ENCODE results near the gene INTS1.

INTS1 gene

GRCh38 chr7:1514995-1515401 is 10.8 kb upstream of the INTS1 start:
- no peak for DNase-seq (ENCODE audit: extremely low read depth, low read depth)
- TF ChIP-seq CTCF (IDR thresholded peaks at IDR 0.05; ENCODE audit: low read depth, low read length), result no peak

GRCh38 chr7:1514407-1514806 is 10.2 kb upstream of the INTS1 start:
- no peak for DNase-seq (ENCODE audit: extremely low read depth, low read depth)
- TF ChIP-seq CTCF (IDR thresholded peaks at IDR 0.05; ENCODE audit: low read depth, low read length), result no peak

- no peak for TF ChIP-seq CTCF (IDR thresholded peaks at IDR 0.05; ENCODE audit: low read depth, low read length)
- DNase-seq (ENCODE audit: extremely low read depth, low read depth), result no peak
Measured at GRCh38 chr7:1513657-1514095, 9.5 kb upstream of the INTS1 start.

GRCh38 chr7:1512781-1513656 is 8.8 kb upstream of the INTS1 start:
- TF ChIP-seq CTCF (IDR thresholded peaks at IDR 0.05; ENCODE audit: low read depth, low read length), result no peak
- DNase-seq (ENCODE audit: extremely low read depth, low read depth), result no peak

- DNase-seq (ENCODE audit: extremely low read depth, low read depth), result no peak
- no peak for TF ChIP-seq CTCF (IDR thresholded peaks at IDR 0.05; ENCODE audit: low read depth, low read length)
Measured at GRCh38 chr7:1511444-1512422, 7.5 kb upstream of the INTS1 start.

- TF ChIP-seq CTCF (IDR thresholded peaks at IDR 0.05; ENCODE audit: low read depth, low read length), result no peak
- DNase-seq (ENCODE audit: extremely low read depth, low read depth), result no peak
Measured at GRCh38 chr7:1510780-1511154, 6.6 kb upstream of the INTS1 start.

GRCh38 chr7:1509226-1509625 is 5.0 kb upstream of the INTS1 start:
- no peak for TF ChIP-seq CTCF (IDR thresholded peaks at IDR 0.05; ENCODE audit: low read depth, low read length)
- no peak for DNase-seq (ENCODE audit: extremely low read depth, low read depth)

Measured in AG09319 (cell line).